ENCODE measurements around the gene ITPK1.
A peak's percentile ranks its signal among the peaks of the same experiment; 100 is the strongest.
"Not testable (repeated sequence)": the region's sequence is repeated elsewhere in the genome, so short reads cannot be mapped to it uniquely, and the experiment has no call there.

Gene ITPK1

DNA sequence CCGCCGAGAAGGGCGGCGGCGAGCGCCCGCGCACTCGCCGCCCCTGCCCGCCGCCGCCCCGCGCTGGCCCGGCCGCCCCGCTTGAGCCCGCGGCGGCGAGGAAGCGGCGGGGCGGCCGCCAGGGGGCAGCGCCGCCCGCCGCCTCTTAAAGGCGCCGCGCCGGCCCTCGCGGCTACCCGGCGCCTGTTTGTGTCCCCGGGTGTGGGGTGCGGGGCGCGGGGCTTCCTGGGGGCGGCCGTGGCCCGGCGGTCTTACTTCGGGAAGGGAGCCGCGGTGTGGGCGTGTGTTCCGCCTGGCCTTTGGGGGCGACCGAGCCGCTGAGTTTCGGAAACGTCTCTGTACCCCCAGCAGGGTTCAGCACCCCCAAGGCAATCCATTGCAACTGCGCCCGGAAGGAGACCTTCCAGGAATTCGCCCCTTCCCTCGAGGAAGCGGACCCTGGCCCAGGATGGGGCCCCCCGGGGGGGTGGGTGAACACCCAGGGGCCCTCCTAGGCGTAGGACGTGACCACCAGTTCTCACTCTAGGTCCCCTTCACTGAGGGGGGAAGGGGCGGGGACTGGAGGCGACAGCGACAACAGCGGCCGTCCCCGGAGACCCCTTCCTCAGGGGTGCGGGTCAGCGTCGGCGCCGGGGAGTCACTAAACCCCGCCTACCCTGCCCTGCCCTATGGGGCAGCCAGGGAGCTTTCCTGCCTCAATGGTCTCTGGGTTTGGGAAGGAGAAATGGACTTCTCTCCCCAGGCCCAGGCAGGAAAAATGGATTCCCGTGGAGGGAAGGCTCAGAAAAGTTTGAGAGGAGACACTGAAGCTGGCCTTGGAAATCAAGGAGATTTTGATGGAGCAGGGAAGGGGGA lies at the start of gene ITPK1:
Gene ITPK1, minus strand, starts transcription at position 105 of the 855 bp plus-strand sequence. CDS start 762 bp downstream, outside the sequence.
- peak; percentile 13 to 33 for DNase-seq (ENCODE audit: low read depth in 2 of 2)

DNA sequence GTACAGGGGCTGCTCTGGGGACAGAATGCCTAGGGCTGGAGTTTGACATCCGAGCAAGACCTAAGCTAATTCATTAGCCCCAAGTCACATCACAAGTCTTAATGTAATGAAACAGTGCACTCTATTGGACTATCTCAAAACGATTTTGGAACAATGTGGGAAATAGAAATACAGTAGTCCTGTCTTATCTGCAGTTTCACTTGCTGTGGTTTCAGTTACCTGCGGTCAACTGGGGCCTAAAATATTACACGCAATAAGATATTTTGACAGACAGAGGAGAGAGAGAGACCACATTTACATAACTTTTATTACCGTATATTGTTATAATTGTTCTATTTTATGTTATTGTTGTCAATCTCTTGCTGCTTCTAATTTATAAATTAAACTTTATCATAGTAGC lies 47.8 kb upstream of the ITPK1 start:
- no peak for DNase-seq (ENCODE audit: low read depth in 2 of 2)

DNA sequence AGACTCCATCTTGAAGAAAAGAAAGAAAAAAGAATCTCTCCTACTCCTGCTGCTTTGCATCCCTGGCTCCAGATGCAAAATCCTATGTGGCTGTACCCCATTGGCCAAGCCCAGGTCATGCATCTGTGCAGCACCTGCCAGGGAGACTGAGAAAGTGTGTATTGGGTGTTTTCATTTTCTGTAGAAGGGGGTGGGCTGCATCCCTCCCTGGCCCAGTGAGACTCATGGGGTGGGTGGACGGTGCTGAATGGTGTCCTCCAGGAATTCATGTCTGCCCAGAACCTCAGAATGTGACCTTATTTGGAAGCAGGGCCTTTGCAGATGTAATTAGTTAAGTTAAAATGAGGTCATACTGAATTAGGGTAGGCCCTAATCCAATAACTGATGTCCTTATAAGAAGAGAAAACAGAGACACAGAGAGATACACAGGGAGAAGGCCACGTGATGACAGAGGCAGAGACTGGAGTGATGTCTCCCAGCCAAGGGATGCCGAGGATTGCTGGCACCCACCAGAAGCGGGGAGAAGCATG lies 45.8 kb upstream of the ITPK1 start:
- no peak for DNase-seq (ENCODE audit: low read depth in 2 of 2)

DNA sequence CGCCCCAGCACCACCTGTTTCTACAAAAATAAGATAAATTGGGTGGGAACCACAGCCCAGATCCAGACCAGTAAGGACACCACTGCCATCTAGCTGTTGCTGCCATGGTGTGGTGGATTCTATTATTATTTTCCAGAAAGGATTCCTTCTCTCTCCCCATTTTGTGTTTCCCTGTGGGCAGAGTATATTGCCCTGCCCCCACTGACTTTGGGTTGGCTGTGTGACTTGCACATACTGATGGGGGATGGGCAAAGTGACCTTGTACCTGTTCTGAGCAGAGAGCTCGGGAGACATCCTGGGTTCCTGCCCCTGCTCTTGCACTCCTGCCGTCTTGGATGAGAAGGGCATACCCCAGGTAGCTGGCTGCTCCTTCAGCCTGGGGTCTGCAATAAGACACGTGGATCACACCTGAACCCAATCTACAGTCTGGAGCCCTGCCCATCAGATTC lies 44.7 kb upstream of the ITPK1 start:
- DNase-seq (ENCODE audit: low read depth in 2 of 2), result no peak

DNA sequence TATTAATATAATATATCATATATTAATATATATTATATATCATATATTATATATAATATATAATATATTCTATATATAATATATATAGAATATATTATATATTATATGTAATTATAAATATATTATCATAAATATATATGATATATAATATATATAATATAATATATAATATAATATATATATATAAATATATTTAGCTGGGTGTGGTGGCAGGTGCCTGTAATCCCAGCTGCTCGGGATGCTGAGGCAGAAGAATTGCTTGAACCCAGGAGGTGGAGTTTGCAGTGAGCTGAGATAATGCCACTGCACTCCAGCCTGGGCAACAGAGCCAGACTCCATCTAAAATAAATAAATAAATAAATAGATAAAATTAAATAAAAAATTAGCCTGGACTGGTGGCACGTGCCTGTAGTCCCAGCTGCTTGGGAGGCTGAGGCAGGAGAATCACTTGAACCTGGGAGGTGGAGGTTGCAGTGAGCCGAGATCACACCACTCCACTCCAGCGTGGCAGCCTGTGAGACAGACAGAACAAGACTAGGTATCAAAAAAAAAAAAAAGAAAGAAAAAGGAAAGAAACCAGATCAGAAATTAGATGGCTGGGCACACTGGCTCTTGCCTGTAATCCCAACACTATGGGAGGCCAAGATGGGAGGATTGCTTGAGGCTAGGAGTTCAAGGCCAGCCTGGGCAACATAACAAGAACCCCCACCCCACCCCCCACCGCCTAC lies 44.1 kb upstream of the ITPK1 start:
- not testable (repeated sequence) for DNase-seq (ENCODE audit: low read depth in 2 of 2)

DNA sequence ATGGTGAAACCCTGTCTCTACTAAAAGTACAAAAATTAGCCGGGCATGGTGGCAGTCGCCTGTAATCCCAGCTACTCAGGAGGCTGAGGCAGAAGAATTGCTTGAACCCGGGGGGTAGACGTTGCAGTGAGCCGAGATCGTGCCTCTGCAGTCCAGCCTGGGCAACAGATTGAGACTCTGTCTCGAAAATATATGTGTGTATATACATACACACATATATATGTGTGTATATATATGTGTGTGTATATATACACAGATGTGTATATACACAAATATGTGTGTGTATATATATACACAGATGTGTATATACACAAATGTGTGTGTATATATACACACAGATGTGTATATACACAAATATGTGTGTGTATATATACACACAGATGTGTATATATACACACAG lies 42.6 kb upstream of the ITPK1 start:
- DNase-seq (ENCODE audit: low read depth in 2 of 2), result not testable (repeated sequence)

DNA sequence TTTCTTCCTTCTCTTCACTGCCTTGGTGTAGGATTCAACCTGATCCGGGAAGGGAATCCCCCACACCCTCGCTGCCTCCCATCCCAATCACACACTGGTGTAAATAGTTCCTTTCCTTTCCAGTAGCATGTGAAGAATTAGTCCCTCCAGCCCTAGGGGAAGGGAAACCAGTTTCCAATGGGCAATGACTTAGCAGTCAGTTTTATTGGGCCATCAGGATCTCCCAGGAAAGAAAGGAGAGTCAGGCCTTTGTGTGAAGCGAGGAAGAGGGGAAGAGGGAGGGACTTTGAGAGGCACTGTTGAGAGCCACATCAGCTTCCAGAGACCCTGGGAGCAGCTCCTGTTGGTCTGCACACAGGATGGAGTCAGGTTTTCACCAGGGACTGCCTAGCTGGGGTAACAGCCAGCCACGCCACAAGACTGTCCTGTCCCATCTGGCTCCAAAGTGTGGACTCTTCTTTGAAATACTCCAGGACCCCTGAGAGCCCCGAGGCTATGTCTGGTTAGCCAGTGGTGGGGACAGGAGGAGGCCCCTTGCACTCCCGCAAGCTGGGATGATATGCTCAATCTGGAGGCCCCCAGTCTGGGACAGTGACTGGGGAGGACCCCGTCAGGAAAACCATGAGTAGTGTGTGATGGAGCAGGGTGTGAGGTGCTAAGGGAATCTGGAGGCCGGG lies 41.1 kb upstream of the ITPK1 start:
- no peak for DNase-seq (ENCODE audit: low read depth in 2 of 2)

DNA sequence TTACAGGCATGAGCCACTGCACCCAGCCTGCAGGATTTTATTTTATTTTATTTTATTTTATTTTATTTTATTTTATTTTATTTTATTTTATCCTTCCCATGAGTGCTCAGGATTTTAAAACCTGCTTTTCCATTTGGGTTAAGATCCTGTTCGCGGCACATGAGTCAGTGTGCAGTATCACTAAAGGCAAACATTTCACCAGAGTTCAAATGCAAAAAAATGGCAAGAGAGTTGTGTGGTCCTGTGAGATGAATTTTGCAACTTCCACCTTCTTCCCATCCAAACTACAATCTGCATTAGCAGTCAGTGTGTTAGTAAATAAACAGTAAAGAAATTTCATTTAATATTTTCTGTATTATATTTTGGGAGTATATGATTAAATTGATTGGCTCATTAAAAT lies 39.9 kb upstream of the ITPK1 start:
- no peak for DNase-seq (ENCODE audit: low read depth in 2 of 2)

DNA sequence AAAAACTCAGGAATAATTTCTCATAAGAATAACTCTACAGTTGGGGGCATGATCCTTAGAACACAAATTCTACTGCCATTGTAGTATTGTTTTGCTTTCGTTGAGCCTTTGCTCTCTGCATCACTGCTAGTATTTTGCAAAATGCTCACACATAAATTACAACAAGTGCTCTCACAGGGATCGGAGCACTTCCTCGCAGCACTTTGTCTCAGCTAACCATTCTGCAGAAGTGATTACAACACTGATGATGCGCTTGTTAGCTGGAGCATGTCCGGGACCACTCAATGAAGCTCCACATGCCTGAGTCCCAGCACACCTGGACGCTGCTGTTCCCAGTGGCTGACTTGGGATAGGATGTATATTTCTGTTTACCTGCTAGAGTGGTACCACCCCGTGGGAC lies 37.4 kb upstream of the ITPK1 start:
- no peak for DNase-seq (ENCODE audit: low read depth in 2 of 2)

DNA sequence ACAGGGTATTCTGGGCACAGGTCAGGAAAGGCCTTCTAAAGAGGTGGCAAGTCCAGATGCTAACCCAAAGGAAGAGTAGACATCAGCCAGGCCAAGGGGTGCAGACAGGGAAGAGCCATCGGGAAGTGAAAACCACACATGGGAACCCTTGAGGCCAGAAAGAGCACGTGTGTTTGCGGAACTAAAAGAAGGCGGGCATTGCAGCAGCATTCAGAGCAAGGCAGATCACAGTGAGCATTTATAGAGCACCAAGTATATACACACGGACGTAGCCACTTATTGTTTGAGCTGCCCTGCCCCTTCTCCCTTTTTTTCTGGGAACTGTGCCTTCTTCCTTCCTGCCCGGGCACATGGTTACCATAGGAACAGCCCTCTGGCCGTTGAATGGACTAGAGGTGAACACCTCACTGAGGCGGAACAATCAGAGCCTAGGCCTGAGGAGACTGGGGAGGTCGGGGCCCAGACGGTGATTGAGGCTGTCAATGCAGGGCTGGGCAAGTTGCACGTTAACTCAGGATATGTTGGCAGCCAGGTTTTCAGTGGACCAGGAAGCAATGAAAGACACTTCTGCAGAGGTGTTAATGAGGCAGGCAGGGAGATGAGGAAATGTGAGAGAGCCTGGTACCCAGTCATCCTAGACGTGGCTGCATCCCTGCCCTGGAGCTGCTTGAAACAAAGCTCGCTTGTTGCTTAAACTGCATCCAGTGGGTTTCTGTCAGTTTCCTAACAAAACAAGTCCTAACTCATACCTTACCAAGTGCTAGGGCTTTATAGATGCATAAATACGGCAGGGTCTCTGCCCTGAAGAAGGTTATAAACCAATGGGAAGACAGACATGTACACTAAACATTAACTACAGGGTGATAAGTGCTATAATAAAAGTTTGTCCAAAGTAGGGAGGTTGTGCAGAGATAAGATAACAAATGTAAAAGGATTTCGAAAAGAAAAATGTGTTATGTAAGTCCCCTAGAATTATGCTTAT lies 34.8 kb upstream of the ITPK1 start:
- no peak for DNase-seq (ENCODE audit: low read depth in 2 of 2)

DNA sequence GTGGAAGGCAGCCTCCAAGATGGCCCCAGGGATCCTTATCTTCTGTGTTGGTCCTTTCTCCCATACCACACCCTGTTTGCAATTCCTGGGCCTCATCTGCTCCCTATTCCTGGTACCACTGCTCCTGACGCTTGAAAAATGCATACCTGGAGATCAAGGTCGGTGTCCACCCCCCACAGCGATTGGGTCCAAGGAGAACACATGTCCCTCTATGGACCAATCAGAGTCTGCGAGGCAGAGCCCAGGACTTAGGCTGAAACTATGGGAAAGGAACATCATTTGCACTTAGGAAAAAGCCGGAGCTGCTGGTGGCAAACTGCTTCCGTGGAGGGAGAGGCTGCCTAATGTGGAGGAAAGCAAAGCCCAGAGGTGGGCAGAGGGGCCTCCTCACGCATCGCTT lies 33.3 kb upstream of the ITPK1 start:
- no peak for DNase-seq (ENCODE audit: low read depth in 2 of 2)

DNA sequence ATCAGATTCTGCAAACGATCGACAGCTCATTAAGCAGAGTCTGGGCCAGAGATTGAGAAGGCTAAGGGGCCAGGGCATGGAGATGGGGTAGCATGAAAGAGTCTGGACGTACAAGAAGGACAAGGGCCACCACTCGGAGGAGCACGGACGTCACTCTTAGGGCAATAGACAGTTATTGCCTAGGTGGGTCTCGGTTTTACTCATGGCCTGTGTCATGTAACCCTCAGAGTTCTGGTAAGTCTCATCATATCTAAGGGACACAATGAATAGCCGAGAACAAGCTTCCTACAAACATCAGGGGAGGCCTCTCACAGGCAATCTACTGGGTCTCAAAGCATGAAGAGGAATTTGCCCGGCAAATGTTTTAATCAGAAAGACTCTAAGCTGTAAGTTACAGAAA lies 30.4 kb upstream of the ITPK1 start:
- no peak for DNase-seq (ENCODE audit: low read depth in 2 of 2)

DNA sequence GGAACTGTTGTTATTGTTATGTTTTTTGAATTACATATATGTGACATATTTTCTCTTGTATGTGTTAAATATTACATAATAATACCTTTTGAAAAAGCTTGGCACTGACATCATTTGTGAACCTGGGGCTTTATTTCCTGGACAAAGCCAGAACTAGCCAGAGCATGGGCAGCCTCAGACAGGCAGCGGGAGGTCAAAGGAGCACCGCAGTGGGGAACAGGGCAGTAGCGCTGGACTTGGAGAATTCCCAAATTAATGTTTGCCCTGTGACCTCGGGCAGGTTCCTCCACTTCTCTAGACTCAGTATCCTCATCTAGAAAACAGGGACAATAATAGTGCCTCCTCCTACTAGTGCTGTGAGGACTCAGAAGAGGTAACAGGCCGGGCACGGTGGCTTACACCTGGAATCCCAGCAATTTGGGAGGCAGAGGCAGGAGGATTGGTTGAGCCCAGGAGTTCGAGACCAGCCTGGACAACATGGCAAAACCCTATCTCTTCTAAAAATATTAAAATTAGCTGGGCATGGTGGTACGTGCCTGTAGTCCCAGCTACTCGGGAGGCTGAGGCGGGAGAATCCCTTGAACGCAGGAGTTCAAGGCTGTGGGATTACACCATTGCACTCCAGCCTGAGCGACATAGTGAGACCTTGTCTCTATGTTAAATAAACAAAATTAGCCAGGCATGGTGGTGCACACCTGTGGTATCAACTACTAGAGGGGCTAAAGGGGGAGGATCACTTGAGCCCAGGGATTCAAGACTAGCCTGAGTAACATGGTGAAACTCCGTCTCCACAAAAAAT lies 27.3 kb upstream of the ITPK1 start:
- no peak for DNase-seq (ENCODE audit: low read depth in 2 of 2)

DNA sequence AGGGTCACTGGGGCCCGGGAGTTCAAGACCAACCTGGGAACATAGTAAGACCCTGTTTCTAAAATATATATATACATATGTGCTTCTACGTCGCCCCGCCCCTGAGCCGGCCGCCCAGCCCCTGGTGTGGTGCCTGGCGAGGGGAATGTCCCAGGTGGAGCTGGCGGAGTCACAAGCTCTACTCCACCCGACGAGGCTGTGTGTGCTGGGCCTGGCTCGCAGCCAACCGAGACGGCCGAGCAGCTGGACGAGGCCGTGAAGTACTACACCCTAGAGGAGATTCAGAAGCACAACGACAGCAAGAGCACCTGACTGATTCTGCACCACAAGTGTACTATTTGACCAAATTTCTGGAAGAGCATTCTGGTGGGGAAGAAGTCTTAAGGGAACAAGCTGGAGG lies 22.1 kb upstream of the ITPK1 start:
- DNase-seq (ENCODE audit: low read depth in 2 of 2), result no peak

DNA sequence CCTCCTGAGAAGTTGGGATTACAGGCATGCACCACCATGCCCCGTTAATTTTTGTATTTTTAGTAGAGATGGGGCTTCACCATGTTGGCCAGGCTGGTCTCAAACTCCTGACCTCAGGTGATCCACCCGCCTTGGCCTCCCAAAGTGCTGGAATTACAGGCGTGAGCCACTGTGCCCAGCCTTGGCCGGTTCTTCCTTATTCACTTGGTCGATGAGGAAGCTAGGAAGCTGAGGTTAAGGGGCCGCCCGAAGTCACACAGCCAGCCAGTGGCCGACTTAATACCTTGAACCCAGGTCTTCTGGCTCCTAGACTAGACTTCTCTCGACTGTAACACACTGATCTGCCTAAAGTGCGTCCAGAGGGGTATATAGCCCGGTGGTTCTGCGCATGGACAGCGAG lies 20.8 kb upstream of the ITPK1 start:
- DNase-seq (ENCODE audit: low read depth in 2 of 2), result not testable (repeated sequence)

DNA sequence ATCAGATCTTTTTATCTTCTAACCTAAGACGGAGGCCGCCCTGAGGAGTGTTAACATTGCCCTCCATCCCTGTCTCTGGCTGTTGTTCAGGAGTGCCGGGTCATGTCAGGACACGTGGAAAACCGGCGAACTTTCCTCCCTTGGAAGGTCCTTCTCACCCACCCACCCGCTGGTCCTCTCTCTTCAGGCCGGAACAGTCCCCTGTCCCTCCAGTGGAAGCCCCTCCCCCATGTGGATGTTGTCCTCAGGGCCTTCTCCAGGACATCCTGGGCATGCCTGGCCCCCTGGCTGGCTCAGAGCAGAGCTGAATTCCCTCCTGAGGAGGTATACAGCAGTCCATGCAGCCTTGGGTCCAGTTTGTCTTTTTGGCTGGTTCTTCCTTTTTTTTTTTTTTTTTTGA lies 20.3 kb upstream of the ITPK1 start:
- DNase-seq (ENCODE audit: low read depth in 2 of 2), result no peak

DNA sequence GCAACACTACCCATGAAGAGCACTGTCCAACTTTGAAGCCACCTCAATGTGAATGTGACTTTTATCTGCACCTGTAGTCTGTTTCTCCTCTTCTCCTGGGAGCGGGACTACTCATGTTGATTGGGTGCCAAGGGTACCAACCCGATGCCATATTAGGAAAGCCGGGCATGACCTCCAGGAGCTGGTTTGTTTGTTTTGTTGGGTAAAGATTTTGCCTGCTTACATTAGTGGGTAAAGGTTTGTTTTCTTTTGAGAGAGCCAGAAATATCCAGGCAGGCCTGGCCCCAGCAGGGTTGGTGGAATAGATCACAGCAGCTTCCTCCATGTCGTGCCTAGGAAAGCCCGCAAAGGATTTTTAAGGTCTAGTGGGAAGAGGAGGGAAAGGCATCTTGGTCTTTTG lies 19.7 kb upstream of the ITPK1 start:
- no peak for DNase-seq (ENCODE audit: low read depth in 2 of 2)

DNA sequence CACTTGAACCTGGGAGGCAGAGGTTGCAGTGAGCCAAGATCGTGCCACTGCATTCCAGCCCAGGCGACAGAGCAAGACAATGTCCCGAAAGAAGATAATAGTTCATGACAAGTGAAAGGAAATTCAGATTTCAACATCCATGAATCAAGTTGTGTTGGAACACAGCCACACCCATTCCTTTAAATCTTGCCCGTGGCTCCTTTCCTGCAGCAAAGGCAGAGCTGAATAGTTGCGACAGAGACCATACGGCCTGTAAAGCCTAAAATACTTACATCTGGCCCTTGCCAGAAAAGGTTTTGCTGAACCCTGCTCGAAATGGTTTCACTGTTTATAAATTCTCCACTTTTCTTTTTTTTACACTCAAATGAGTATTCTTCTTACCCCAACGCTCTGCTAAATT lies 17.7 kb upstream of the ITPK1 start:
- DNase-seq (ENCODE audit: low read depth in 2 of 2), result no peak

DNA sequence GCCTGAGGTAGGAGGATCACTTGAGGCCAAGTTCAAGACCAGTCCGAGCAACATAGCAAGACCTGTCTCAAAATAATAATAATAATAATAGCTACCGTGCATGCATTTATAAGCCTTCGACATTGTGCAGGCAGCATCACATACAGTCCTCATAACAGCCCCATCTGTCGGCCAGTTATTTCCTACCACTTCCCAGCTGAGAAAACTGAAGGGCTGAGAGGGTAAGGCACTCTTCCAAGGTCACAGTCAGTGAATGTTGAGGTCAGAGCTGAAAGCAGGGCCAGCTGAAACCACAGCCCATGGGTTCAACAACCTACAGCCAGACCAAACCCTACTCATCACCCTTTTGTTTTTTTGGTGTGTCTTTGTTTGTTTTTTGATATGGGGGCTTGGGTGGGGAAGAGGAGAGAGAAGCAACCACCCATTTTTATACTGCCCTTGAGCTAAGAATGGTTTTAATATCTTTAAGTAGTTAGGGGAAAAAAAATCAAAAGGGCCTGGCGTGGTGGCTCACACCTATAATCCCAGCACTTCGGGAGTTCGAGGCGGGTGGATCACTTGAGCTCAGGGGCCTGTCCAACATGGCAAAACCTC lies 16.8 kb upstream of the ITPK1 start:
- no peak for DNase-seq (ENCODE audit: low read depth in 2 of 2)

Data from stimulated activated CD4-positive, alpha-beta T cell treated with anti-CD3 and anti-CD28 coated beads, Interleukin-15, amount 100 ng/mL, for 48 hours (primary cell).